GM10847 (cell line): ENCODE data around the gene ASH1L.

Experiments used
- POLR2A ChIP-seq: IDR thresholded peaks from 2 replicates; pipeline ENCODE4 v1.6.1; 2011; ENCODE audit not compliant: insufficient read length; ENCODE audit errors: extremely low read depth

Gene ASH1L

GRCh38 chr1:155529929-155530328 lies 32.7 kb downstream of the ASH1L start:
- no peak for TF ChIP-seq POLR2A

- no peak for TF ChIP-seq POLR2A
These were observed 33.5 kb downstream of the ASH1L start for GRCh38 chr1:155529109-155529508.

- no peak for TF ChIP-seq POLR2A
These were observed 34.9 kb downstream of the ASH1L start for GRCh38 chr1:155527677-155528076.

- TF ChIP-seq POLR2A, result no peak
These were observed 36.2 kb downstream of the ASH1L start for GRCh38 chr1:155526356-155526755.

GRCh38 chr1:155522069-155522468 lies 40.5 kb downstream of the ASH1L start:
- no peak for TF ChIP-seq POLR2A

- no peak for TF ChIP-seq POLR2A
These were observed 44.1 kb downstream of the ASH1L start for GRCh38 chr1:155518484-155518883.

- no peak for TF ChIP-seq POLR2A
These were observed 47.9 kb downstream of the ASH1L start for GRCh38 chr1:155514582-155515187.

- TF ChIP-seq POLR2A, result no peak
These were observed 49.2 kb downstream of the ASH1L start for GRCh38 chr1:155513300-155513916.

GRCh38 chr1:155509064-155509463 lies 53.5 kb downstream of the ASH1L start:
- TF ChIP-seq POLR2A, result no peak

GRCh38 chr1:155507945-155508344 lies 54.7 kb downstream of the ASH1L start:
- TF ChIP-seq POLR2A, result no peak

GRCh38 chr1:155504207-155504606 lies 58.4 kb downstream of the ASH1L start:
- TF ChIP-seq POLR2A, result no peak

GRCh38 chr1:155499953-155500639 lies 62.5 kb downstream of the ASH1L start:
- TF ChIP-seq POLR2A, result no peak

- TF ChIP-seq POLR2A, result no peak
These were observed 63.3 kb downstream of the ASH1L start for GRCh38 chr1:155499263-155499662.

- no peak for TF ChIP-seq POLR2A
These were observed 75.1 kb downstream of the ASH1L start for GRCh38 chr1:155487541-155487940.

- no peak for TF ChIP-seq POLR2A
These were observed 76.7 kb downstream of the ASH1L start for GRCh38 chr1:155485945-155486344.

GRCh38 chr1:155485222-155485621 lies 77.4 kb downstream of the ASH1L start:
- TF ChIP-seq POLR2A, result no peak
